GM12878 (cell line): Measurements from ENCODE around the gene MTCH2. TPM values are rescaled to one million over a fixed set of nuclear protein-coding genes. Genes with fewer than 3 reads are reported as not detected.
A peak's percentile ranks its signal among the peaks of the same experiment; 100 is the strongest.
"Not testable (repeated sequence)": the region's sequence is repeated elsewhere in the genome, so short reads cannot be mapped to it uniquely, and the experiment has no call there.

Experiments used
- ATAC-seq: fragments of 200-7000 bp; cut with Tn5 transposase; 3 replicates; pipeline ENCODE4 v1.9.1; 2020; ENCODE audit warnings: mild to moderate bottlenecking, moderate library complexity
- BruUV-seq: library from RNA; stranded (reverse); fragments of 400-500 nt; replicated peaks from 2 replicates; lab custom pipeline; 2021; lab: Mats Ljungman, UMichigan
- CTCF ChIA-PET: fragments of 300-600 bp; sonication (Branson Sonifier 250); formaldehyde crosslinking; extraction: SDS; loops from one replicate; lab custom pipeline; 2021; ENCODE audit warnings: inconsistent platforms; lab: Yijun Ruan, JAX
- POLR2A ChIA-PET: fragments of 350-600 bp; formaldehyde crosslinking; extraction: SDS; loops from one replicate; lab custom pipeline; 2021; ENCODE audit warnings: inconsistent platforms; lab: Charles Lee
- RAD21 ChIA-PET: fragments of 300-600 bp; sonication (Branson Sonifier 250); formaldehyde crosslinking; loops from one replicate; lab custom pipeline; 2023; ENCODE audit warnings: antibody characterized with exemption; ENCODE audit not compliant: unreplicated experiment; lab: Charles Lee
- SMC1A ChIA-PET: fragments of 300-600 bp; sonication (Branson Sonifier 250); formaldehyde crosslinking; loops from one replicate; lab custom pipeline; 2023; ENCODE audit not compliant: unreplicated experiment, uncharacterized antibody; lab: Charles Lee
- DNase-seq: peaks from one replicate; pipeline ENCODE4 v3.0.0-alpha.2; 2011; ENCODE audit warnings: low read depth, low spot score
- FAIRE-seq: peaks from 3 replicates; lab custom pipeline; 2011; peaks lifted over from hg19 to GRCh38; lab: Jason Lieb, UNC
- H2AFZ ChIP-seq: 2 replicates; pipeline ENCODE4 v1.6.0; 2011; ENCODE audit warnings: low read depth, low read length, control low read depth; ENCODE audit not compliant: control insufficient read depth
- H3K27ac ChIP-seq: 2 replicates; pipeline ENCODE4 v1.5.1; 2011; ENCODE audit warnings: control low read depth; ENCODE audit not compliant: control insufficient read depth, insufficient read depth
- H3K27me3 ChIP-seq, 2 experiments: replicated peaks in 1 of 2; 2 replicates each; pipeline versions ENCODE4 v1.6.0 to v1.6.1; 2011; ENCODE audit warnings: low read length in 1 of 2; ENCODE audit not compliant: control insufficient read depth in 2 of 2, insufficient read depth in 2 of 2
- H3K36me3 ChIP-seq, 2 experiments: 2 replicates each; pipeline ENCODE4 v1.5.1; 2011; ENCODE audit warnings: low read length in 1 of 2; ENCODE audit not compliant: control insufficient read depth in 2 of 2, insufficient read depth in 2 of 2
- H3K4me1 ChIP-seq: 2 replicates; pipeline ENCODE4 v1.6.1; 2011; ENCODE audit warnings: mild to moderate bottlenecking, low read length, moderate library complexity, mixed read lengths; ENCODE audit not compliant: control insufficient read depth, insufficient read depth
- H3K4me2 ChIP-seq: 2 replicates; pipeline ENCODE4 v1.6.0; 2011; ENCODE audit warnings: control low read depth; ENCODE audit not compliant: control insufficient read depth, insufficient read depth
- H3K4me3 ChIP-seq: fragments of 200-600 bp; sonication (generic); 2 replicates; pipeline ENCODE4 v1.5.1; 2016
- H3K79me2 ChIP-seq: 2 replicates; pipeline ENCODE4 v1.6.0; 2011; ENCODE audit warnings: low read length; ENCODE audit not compliant: control insufficient read depth, insufficient read depth
- H3K9ac ChIP-seq: 2 replicates; pipeline ENCODE4 v1.8.0; 2011; ENCODE audit warnings: low read length, control low read depth, mixed read lengths; ENCODE audit not compliant: control insufficient read depth, insufficient read depth
- H3K9me3 ChIP-seq: replicated peaks from 3 replicates; pipeline ENCODE4 v1.5.1; 2011; ENCODE audit warnings: mild to moderate bottlenecking, low read length; ENCODE audit not compliant: control insufficient read depth, insufficient read depth
- H4K20me1 ChIP-seq: 2 replicates; pipeline ENCODE4 v1.6.0; 2011; ENCODE audit not compliant: control insufficient read depth, insufficient read depth
- ATF7 ChIP-seq: fragments of 450-650 bp; IDR thresholded peaks from 2 replicates; pipeline ENCODE4 v1.6.1; 2016; ENCODE audit warnings: low read depth, mild to moderate bottlenecking
- DPF2 ChIP-seq: fragments of 450-650 bp; IDR thresholded peaks from 2 replicates; pipeline ENCODE4 v1.6.1; 2017; ENCODE audit warnings: mild to moderate bottlenecking
- EZH2 ChIP-seq: IDR thresholded peaks from 2 replicates; pipeline ENCODE4 v1.6.1; 2012; ENCODE audit warnings: low read depth, mild to moderate bottlenecking, control low read depth, inconsistent platforms, low read length, borderline replicate concordance; ENCODE audit not compliant: control insufficient read depth
- FOXM1 ChIP-seq: IDR thresholded peaks from 2 replicates; pipeline ENCODE4 v1.6.1; 2012; ENCODE audit warnings: low read depth, mild to moderate bottlenecking, inconsistent platforms, low read length, moderate library complexity
- IKZF2 ChIP-seq, 2 experiments: fragments of 450-650 bp; IDR thresholded peaks; 2 replicates each; pipeline ENCODE4 v1.6.1; 2017; ENCODE audit warnings: mild to moderate bottlenecking in 2 of 2, moderate library complexity in 2 of 2
- JUNB ChIP-seq: IDR thresholded peaks from 2 replicates; pipeline ENCODE4 v1.6.1; 2016; ENCODE audit warnings: antibody characterized with exemption, mild to moderate bottlenecking
- NBN ChIP-seq: fragments of 450-650 bp; IDR thresholded peaks from 2 replicates; pipeline ENCODE4 v1.6.1; 2016
- POLR2A ChIP-seq: IDR thresholded peaks from 2 replicates; pipeline ENCODE4 v1.6.1; 2011; ENCODE audit warnings: low read depth, mild to moderate bottlenecking, low read length
- PRDM15 ChIP-seq: fragments of 450-650 bp; formaldehyde crosslinking; IDR thresholded peaks from 2 replicates; pipeline ENCODE4 v1.4.0; 2020; ENCODE audit warnings: mild to moderate bottlenecking, moderate library complexity
- STAT1 ChIP-seq: fragments of 450-650 bp; conservative IDR thresholded peaks from 2 replicates; pipeline ENCODE4 v1.6.1; 2014; ENCODE audit warnings: antibody characterized with exemption, mild to moderate bottlenecking
- SUPT20H ChIP-seq: IDR thresholded peaks from 2 replicates; pipeline ENCODE4 v1.6.1; 2011; ENCODE audit warnings: low read depth, mild to moderate bottlenecking, low read length, moderate library complexity, borderline replicate concordance; ENCODE audit not compliant: control insufficient read depth
- TBL1XR1 ChIP-seq: IDR thresholded peaks from 2 replicates; pipeline ENCODE4 v1.6.1; 2012; ENCODE audit warnings: low read depth, low read length, improper control_type of control experiment
- TCF7 ChIP-seq: IDR thresholded peaks from 2 replicates; pipeline ENCODE4 v1.6.1; 2014; ENCODE audit warnings: antibody characterized with exemption, borderline replicate concordance
- ZNF24 ChIP-seq: fragments of 450-650 bp; IDR thresholded peaks from 2 replicates; pipeline ENCODE4 v1.6.1; 2017; ENCODE audit warnings: antibody characterized with exemption, mild to moderate bottlenecking
- ZNF622 ChIP-seq: fragments of 450-650 bp; IDR thresholded peaks from 2 replicates; pipeline ENCODE4 v1.6.1; 2017; ENCODE audit warnings: mild to moderate bottlenecking, inconsistent platforms
- WGBS: methylation state at CpG from one replicate; pipeline ENCODE4 v1.1.6; 2016; ENCODE audit warnings: low lambda C conversion rate; ENCODE audit not compliant: insufficient replicate concordance, insufficient coverage; ENCODE audit errors: missing lambda C conversion rate; 5-methylcytosine and 5-hydroxymethylcytosine counted together
- in situ Hi-C: fragments of 300-500 bp; cut with MboI; formaldehyde crosslinking; loops from 9 replicates; pipeline ENCODE4 v1.14.3; 2018; ENCODE audit warnings: mixed read lengths
- intact Hi-C: fragments of 100-400 bp; cut with micrococcal nuclease; formaldehyde crosslinking; loops from one replicate; pipeline ENCODE4 v1.14.2; 2022; ENCODE audit not compliant: unreplicated experiment
- polyA plus RNA-seq, 11 experiments: library from polyadenylated mRNA; depleted of rRNA in 4 of 11; unstranded in 6 of 11; stranded (reverse) in 5 of 11; fragments of >200 nt; fragmentation: Nextera tagmentation in 4 of 11; fragmentation: Illumina TruSeq in 1 of 11; extraction: Ambion mirVana in 4 of 11; extraction: Trizol in 1 of 11; gene quantifications; 1 replicate in 1 of 11; 2 replicates in 10 of 11; pipeline versions ENCODE4 v1.2.1 to v1.2.3, GENCODE V29; 2011 to 2016; ENCODE audit warnings: inconsistent platforms in 2 of 11, missing spikeins in 2 of 11, low read depth in 1 of 11
- total RNA-seq, 4 experiments: library from RNA; depleted of rRNA in 3 of 4; stranded (reverse); fragments of >200 nt in 3 of 4; fragmentation: Illumina TruSeq in 1 of 4; extraction: Trizol in 1 of 4; gene quantifications; 2 replicates each; pipeline versions ENCODE4 v1.2.1 to v1.2.3, GENCODE V29; 2013 to 2021
- TF ChIP-seq, protein P1 (sequence below): fragments of 450-650 bp; IDR thresholded peaks from 2 replicates; pipeline ENCODE4 v1.6.1; 2016; ENCODE audit warnings: mild to moderate bottlenecking

The MTCH2 gene
- total and polyA plus RNA-seq, 10 of the 15 experiments (the other 5 are each of a cell fraction or from before 2014, with no cell fraction given), result 72.4 to 341 (median 144) TPM

GRCh38 chr11:47667135-47667534 lies 24.8 kb upstream of the MTCH2 start:
- ATAC-seq (no peak), DNase-seq (no peak), FAIRE-seq (no peak)
- ChIA-PET SMC1A (no interaction called here), RAD21 (no interaction called here), CTCF (no interaction called here), POLR2A (no interaction called here)
- Histone ChIP-seq H4K20me1 (no peaks in the 10 kb centered on the region), H3K9me3 (no peaks in the 10 kb centered on the region), H3K79me2 (no peaks in the 10 kb centered on the region), H3K36me3 (no peaks in the 10 kb centered on the region), H3K4me1 (no peaks in the 10 kb centered on the region), H3K4me3 (no peak overlapping the region), H3K27ac (no peak overlapping the region), H3K27me3 (no peaks in the 10 kb centered on the region), H3K9ac (no peak overlapping the region), H2AFZ (no peak overlapping the region), H3K4me2 (no peak overlapping the region)
- BruUV-seq, result no TSS peak
- TF ChIP-seq ZNF622, result no peak
- no peak for TF ChIP-seq PRDM15 (CRISPR knock-in tag)
- TF ChIP-seq NBN, result no peak
- no peak for TF ChIP-seq EZH2
- no peak for TF ChIP-seq FOXM1
- TF ChIP-seq, protein P1, sequence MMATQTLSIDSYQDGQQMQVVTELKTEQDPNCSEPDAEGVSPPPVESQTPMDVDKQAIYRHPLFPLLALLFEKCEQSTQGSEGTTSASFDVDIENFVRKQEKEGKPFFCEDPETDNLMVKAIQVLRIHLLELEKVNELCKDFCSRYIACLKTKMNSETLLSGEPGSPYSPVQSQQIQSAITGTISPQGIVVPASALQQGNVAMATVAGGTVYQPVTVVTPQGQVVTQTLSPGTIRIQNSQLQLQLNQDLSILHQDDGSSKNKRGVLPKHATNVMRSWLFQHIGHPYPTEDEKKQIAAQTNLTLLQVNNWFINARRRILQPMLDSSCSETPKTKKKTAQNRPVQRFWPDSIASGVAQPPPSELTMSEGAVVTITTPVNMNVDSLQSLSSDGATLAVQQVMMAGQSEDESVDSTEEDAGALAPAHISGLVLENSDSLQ, result no peak
- no peak for TF ChIP-seq TCF7
- no peak for TF ChIP-seq STAT1
- TF ChIP-seq DPF2, result no peak
- no peak for TF ChIP-seq SUPT20H
- TF ChIP-seq IKZF2 (IDR thresholded peaks at IDR 0.05), result no peak
- TF ChIP-seq POLR2A, result no peak
- TF ChIP-seq JUNB, result no peak
- no peak for TF ChIP-seq TBL1XR1
- no peak for TF ChIP-seq ATF7
- no peak for TF ChIP-seq ZNF24
- in situ Hi-C loops, result no loop called here
- WGBS, result 83% methylated on average over 4 of the region's 4 CpGs
- intact Hi-C loops, result no loop called here

DNA sequence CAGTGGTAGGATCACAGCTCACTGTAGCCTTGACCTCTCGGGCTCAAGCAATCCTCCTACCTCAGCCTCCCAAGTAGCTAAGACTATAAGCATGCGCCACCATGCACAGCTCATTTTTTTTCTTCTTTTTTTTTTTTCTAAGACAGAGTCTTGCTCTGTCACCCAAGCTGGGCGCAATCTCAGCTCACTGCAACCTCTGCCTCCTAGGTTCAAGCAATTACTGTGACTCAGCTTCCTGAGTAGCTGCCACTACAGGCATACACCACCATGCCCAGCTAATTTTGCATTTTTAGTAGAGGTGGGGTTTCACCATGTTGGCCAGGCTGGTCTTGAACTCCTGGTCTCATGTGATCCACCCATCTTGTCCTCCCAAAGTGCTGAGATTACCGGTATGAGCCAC lies 22.6 kb upstream of the MTCH2 start:
- ChIA-PET SMC1A (interaction anchor here (0.6 to 1.6 kb wide), 5 partner anchors 9 to 124 kb away, joined by 3 to 4 read pairs (median 3); no protein-coding TSS in a partner anchor), POLR2A (interaction anchor here (0.6 to 0.7 kb wide), 4 partner anchors 10 to 337 kb away, joined by 3 to 4 read pairs (median 3); no protein-coding TSS in a partner anchor), CTCF (interaction anchor here (0.6 kb wide), 2 partner anchors 216 to 445 kb away, joined by 3 read pairs; no protein-coding TSS in a partner anchor)
- FAIRE-seq, H3K9ac ChIP-seq, H3K4me3 ChIP-seq, BruUV-seq, RAD21 ChIA-PET, H3K9me3 ChIP-seq, intact Hi-C loops, H3K4me2 ChIP-seq, H3K27me3 ChIP-seq, H3K27ac ChIP-seq, H2AFZ ChIP-seq, DNase-seq, H3K79me2 ChIP-seq, H3K36me3 ChIP-seq, H3K4me1 ChIP-seq, H4K20me1 ChIP-seq, in situ Hi-C loops: not testable (repeated sequence)
- 16% methylated on average over 4 of the region's 4 CpGs for WGBS
- ATAC-seq, result peak; percentile 31
